IMR-90 (cell line): ENCODE results near the gene GPR153. TPM values are rescaled to one million over a fixed set of nuclear protein-coding genes. Genes with fewer than 3 reads are reported as not detected.

Experiments
- ATAC-seq: fragments of 200-7000 bp; cut with Tn5 transposase; 2 replicates; pipeline ENCODE4 v1.9.1; 2020; ENCODE audit warnings: low read depth, mild to moderate bottlenecking, moderate library complexity
- BruUV-seq: library from RNA; stranded (reverse); fragments of 400-500 nt; replicated peaks from 2 replicates; lab custom pipeline; 2021; lab: Mats Ljungman, UMichigan
- CTCF ChIA-PET: fragments of 300-600 bp; formaldehyde crosslinking; extraction: SDS; loops from one replicate; lab custom pipeline; 2021; ENCODE audit warnings: antibody characterized with exemption; lab: Yijun Ruan, JAX
- POLR2A ChIA-PET: fragments of 300-600 bp; sonication (Branson Sonifier 250); formaldehyde crosslinking; loops from one replicate; lab custom pipeline; 2022; ENCODE audit warnings: antibody characterized with exemption; ENCODE audit not compliant: unreplicated experiment; lab: Charles Lee
- DNase-seq: peaks from one replicate; pipeline ENCODE4 v3.0.0; 2013
- H2AFZ ChIP-seq: replicated peaks from 2 replicates; pipeline ENCODE3; 2013; ENCODE audit warnings: low read length, mild to moderate bottlenecking; ENCODE audit not compliant: poor library complexity
- H2AK5ac ChIP-seq: 2 replicates; pipeline ENCODE4 v1.6.1; 2013; ENCODE audit warnings: low read depth, low read length, inconsistent platforms
- H2AK9ac ChIP-seq: replicated peaks from 2 replicates; pipeline ENCODE3; 2013; ENCODE audit warnings: mild to moderate bottlenecking, low read depth, low read length, moderate library complexity; ENCODE audit not compliant: poor library complexity
- H2BK120ac ChIP-seq: 2 replicates; pipeline ENCODE4 v1.6.1; 2013; ENCODE audit warnings: low read depth, low read length, inconsistent platforms
- H2BK15ac ChIP-seq: 3 replicates; pipeline ENCODE4 v1.6.1; 2013; ENCODE audit warnings: low read depth, low read length, inconsistent platforms
- H2BK20ac ChIP-seq: 2 replicates; pipeline ENCODE4 v1.6.1; 2013; ENCODE audit warnings: low read depth, mild to moderate bottlenecking, inconsistent platforms, low read length, moderate library complexity
- H2BK5ac ChIP-seq: 2 replicates; pipeline ENCODE4 v1.6.1; 2013; ENCODE audit warnings: mild to moderate bottlenecking, low read depth, low read length, inconsistent platforms; ENCODE audit not compliant: poor library complexity, severe bottlenecking
- H3K14ac ChIP-seq: replicated peaks from 2 replicates; pipeline ENCODE4 v1.6.1; 2013; ENCODE audit warnings: low read depth, low read length, inconsistent platforms
- H3K18ac ChIP-seq: 2 replicates; pipeline ENCODE4 v1.6.1; 2013; ENCODE audit warnings: low read depth, low read length, control low read depth
- H3K23ac ChIP-seq: 2 replicates; pipeline ENCODE4 v1.6.1; 2013; ENCODE audit warnings: low read depth, low read length, inconsistent platforms
- H3K27ac ChIP-seq: 2 replicates; pipeline ENCODE4 v1.5.1; 2013; ENCODE audit warnings: mild to moderate bottlenecking, control low read depth, low read length; ENCODE audit not compliant: insufficient read depth
- H3K27me3 ChIP-seq: 2 replicates; pipeline ENCODE4 v1.6.1; 2013; ENCODE audit warnings: low read length; ENCODE audit not compliant: control insufficient read depth, insufficient read depth
- H3K36me3 ChIP-seq: 2 replicates; pipeline ENCODE4 v1.6.1; 2013; ENCODE audit warnings: low read length, mixed read lengths; ENCODE audit not compliant: control insufficient read depth, insufficient read depth
- H3K4ac ChIP-seq: 2 replicates; pipeline ENCODE4 v1.6.1; 2013; ENCODE audit warnings: low read depth, low read length, inconsistent platforms
- H3K4me1 ChIP-seq: 2 replicates; pipeline ENCODE4 v1.6.1; 2013; ENCODE audit warnings: low read length, mixed read lengths; ENCODE audit not compliant: control insufficient read depth, insufficient read depth
- H3K4me2 ChIP-seq: 2 replicates; pipeline ENCODE4 v1.6.1; 2013; ENCODE audit warnings: low read depth, mild to moderate bottlenecking, control low read depth, low read length, moderate library complexity
- H3K4me3 ChIP-seq: 2 replicates; pipeline ENCODE4 v1.5.1; 2013; ENCODE audit warnings: low read depth, mild to moderate bottlenecking, control low read depth, low read length, moderate library complexity; ENCODE audit not compliant: insufficient read depth
- H3K56ac ChIP-seq: 2 replicates; pipeline ENCODE4 v1.6.1; 2013; ENCODE audit warnings: low read length, inconsistent platforms; ENCODE audit not compliant: insufficient read depth; ENCODE audit errors: extremely low read depth
- H3K79me1 ChIP-seq, 2 experiments: 2 replicates each; pipeline ENCODE4 v1.6.1; 2013; ENCODE audit warnings: low read length in 2 of 2, inconsistent platforms in 1 of 2, low read depth in 1 of 2
- H3K9ac ChIP-seq: 2 replicates; pipeline ENCODE4 v1.6.1; 2013; ENCODE audit warnings: low read depth, low read length, control low read depth
- H3K9me1 ChIP-seq: 2 replicates; pipeline ENCODE4 v1.6.1; 2013; ENCODE audit warnings: low read length, inconsistent platforms; ENCODE audit not compliant: insufficient read depth
- H3K9me3 ChIP-seq: 2 replicates; pipeline ENCODE4 v1.6.1; 2013; ENCODE audit warnings: low read length; ENCODE audit not compliant: control insufficient read depth, insufficient read depth
- H4K20me1 ChIP-seq: 2 replicates; pipeline ENCODE4 v1.6.1; 2013; ENCODE audit warnings: low read length, inconsistent platforms; ENCODE audit not compliant: insufficient read depth
- H4K5ac ChIP-seq: 2 replicates; pipeline ENCODE4 v1.6.1; 2013; ENCODE audit warnings: mild to moderate bottlenecking, low read depth, low read length, control low read depth
- H4K8ac ChIP-seq, 2 experiments: 2 replicates each; pipeline ENCODE4 v1.6.1; 2013; ENCODE audit warnings: low read depth in 2 of 2, low read length in 2 of 2, control low read depth in 1 of 2, inconsistent platforms in 1 of 2
- H4K91ac ChIP-seq: 2 replicates; pipeline ENCODE4 v1.6.1; 2013; ENCODE audit warnings: low read depth, low read length, inconsistent platforms; ENCODE audit not compliant: insufficient read depth
- RCOR1 ChIP-seq: IDR thresholded peaks from 2 replicates; pipeline ENCODE4 v1.6.1; 2012; ENCODE audit warnings: mild to moderate bottlenecking, low read length, improper control_type of control experiment; ENCODE audit not compliant: insufficient replicate concordance
- RFX5 ChIP-seq: IDR thresholded peaks from 2 replicates; pipeline ENCODE4 v1.8.0; 2012; ENCODE audit warnings: low read depth, mild to moderate bottlenecking, low read length, moderate library complexity
- WGBS, 2 experiments: methylation state at CpG; one replicate each; pipeline versions ENCODE4 v1.1.5 to v1.1.7; 2013; ENCODE audit warnings: missing lambda C conversion rate in 2 of 2; ENCODE audit not compliant: insufficient read length in 1 of 2; ENCODE audit errors: extremely low coverage in 2 of 2; 5-methylcytosine and 5-hydroxymethylcytosine counted together
- dilution Hi-C: fragments of 300-500 bp; cut with HindIII; formaldehyde crosslinking; loops from one replicate; pipeline ENCODE4 v1.14.3; 2018; ENCODE audit warnings: low sequenced_read_pairs; ENCODE audit not compliant: unreplicated experiment
- in situ Hi-C: fragments of 300-500 bp; cut with MboI; formaldehyde crosslinking; loops from 3 replicates; pipeline ENCODE4 v1.14.3; 2019; ENCODE audit warnings: low sequenced_read_pairs, inconsistent platforms, mixed read lengths
- intact Hi-C: fragments of 100-400 bp; cut with micrococcal nuclease; formaldehyde crosslinking; loops from 2 replicates; pipeline ENCODE4 v1.10.0; 2022
- polyA plus RNA-seq, 3 experiments: library from polyadenylated mRNA; depleted of rRNA; stranded (reverse); fragments of >200 nt; gene quantifications; 2 replicates each; pipeline ENCODE4 v1.2.3, GENCODE V29; 2012; ENCODE audit warnings: low replicate concordance in 1 of 3
- total RNA-seq: library from RNA; depleted of rRNA; stranded (reverse); fragments of >200 nt; gene quantifications from 2 replicates; pipeline ENCODE4 v1.2.3, GENCODE V29; 2012
- TF ChIP-seq, protein P1 (sequence below): fragments of 150-350 bp; IDR thresholded peaks from 2 replicates; pipeline ENCODE4 v1.6.1; 2016; ENCODE audit warnings: low read depth, mild to moderate bottlenecking, low read length, moderate library complexity, borderline replicate concordance

The GPR153 gene
- total and polyA plus RNA-seq, 2 of the 4 experiments (the other 2 are of a cell fraction): 1.8 to 5.2 TPM

DNA sequence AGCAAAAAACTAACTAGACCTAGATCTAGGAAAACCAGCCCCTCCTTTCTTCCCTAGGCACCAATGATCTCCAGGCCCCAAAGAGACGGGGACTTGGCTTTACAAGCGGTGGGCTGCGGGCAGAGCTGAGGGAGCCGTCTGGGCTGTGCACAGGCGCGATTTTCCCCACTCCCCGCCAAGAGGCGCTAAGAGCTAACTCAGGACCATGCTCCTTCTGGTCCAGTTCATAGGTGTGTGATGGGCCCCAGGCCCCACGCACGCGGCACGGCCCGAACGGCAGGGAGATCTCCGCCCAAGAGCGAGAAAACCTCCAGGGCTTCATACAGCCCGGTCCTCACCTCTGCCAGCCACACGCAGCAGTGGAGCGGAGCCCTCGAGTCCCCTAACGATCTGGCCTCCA lies 7.5 kb upstream of the GPR153 start:
- no peak overlapping the region for H3K4ac ChIP-seq
- H2AK5ac ChIP-seq: no peak overlapping the region
- no peak overlapping the region for H3K23ac ChIP-seq
- H2AFZ ChIP-seq: no peak overlapping the region
- dilution Hi-C loops: no loop called here
- intact Hi-C loops: no loop called here
- ATAC-seq (no peak), DNase-seq (no peak)
- 73% methylated on average over 5 of the region's 21 CpGs; no CpG with 5 or more reads in 1 of the 2 experiments for WGBS, 2 experiments
- no peak overlapping the region for H4K8ac ChIP-seq
- no peak overlapping the region for H3K9ac ChIP-seq
- BruUV-seq: no TSS peak
- in situ Hi-C loops: no loop called here
- no peak overlapping the region for H2BK5ac ChIP-seq
- peaks cover 15% of the 10 kb centered on the region for H3K4me1 ChIP-seq
- H3K56ac ChIP-seq: no peak overlapping the region
- H3K27me3 ChIP-seq: no peaks in the 10 kb centered on the region
- peaks cover 7% of the 10 kb centered on the region; the same call in 1 of the 2 replicates for H3K9me1 ChIP-seq
- no peak overlapping the region for H3K27ac ChIP-seq
- H2BK20ac ChIP-seq: no peak overlapping the region
- CTCF ChIA-PET: interaction anchor here (0.9 kb wide), 1 partner anchor 75 kb away, joined by 3 read pairs; no protein-coding TSS in a partner anchor
- H3K18ac ChIP-seq: no peak overlapping the region
- H3K79me1 ChIP-seq: peaks cover 0 to 13% of the 10 kb centered on the region in 2 experiments; a peak in 1 of 4 replicates
- H3K36me3 ChIP-seq: no peaks in the 10 kb centered on the region
- no peak overlapping the region for H4K91ac ChIP-seq
- no peak overlapping the region for H3K14ac ChIP-seq
- H2BK120ac ChIP-seq: no peak overlapping the region
- H4K20me1 ChIP-seq: peaks cover 8% of the 10 kb centered on the region; the same call in 1 of the 2 replicates
- POLR2A ChIA-PET: no interaction called here
- TF ChIP-seq, protein P1, sequence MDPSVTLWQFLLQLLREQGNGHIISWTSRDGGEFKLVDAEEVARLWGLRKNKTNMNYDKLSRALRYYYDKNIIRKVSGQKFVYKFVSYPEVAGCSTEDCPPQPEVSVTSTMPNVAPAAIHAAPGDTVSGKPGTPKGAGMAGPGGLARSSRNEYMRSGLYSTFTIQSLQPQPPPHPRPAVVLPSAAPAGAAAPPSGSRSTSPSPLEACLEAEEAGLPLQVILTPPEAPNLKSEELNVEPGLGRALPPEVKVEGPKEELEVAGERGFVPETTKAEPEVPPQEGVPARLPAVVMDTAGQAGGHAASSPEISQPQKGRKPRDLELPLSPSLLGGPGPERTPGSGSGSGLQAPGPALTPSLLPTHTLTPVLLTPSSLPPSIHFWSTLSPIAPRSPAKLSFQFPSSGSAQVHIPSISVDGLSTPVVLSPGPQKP: no peak
- TF ChIP-seq RFX5 (no peak), RCOR1 (no peak)
- no peak overlapping the region for H3K4me2 ChIP-seq
- H3K9me3 ChIP-seq: no peaks in the 10 kb centered on the region
- no peak overlapping the region for H2BK15ac ChIP-seq
- H3K4me3 ChIP-seq: no peak overlapping the region
- no peak overlapping the region for H2AK9ac ChIP-seq
- no peak overlapping the region for H4K5ac ChIP-seq
